Ectodermal cell (in vitro differentiated cells): ENCODE data around the gene ARL14.

Experiments
- H3K27ac ChIP-seq: 2 replicates; pipeline ENCODE4 v1.7.0; 2013; ENCODE audit warnings: mild to moderate bottlenecking, low read depth, low read length; ENCODE audit not compliant: insufficient read depth, poor library complexity, severe bottlenecking
- H3K27me3 ChIP-seq: 2 replicates; pipeline ENCODE4 v1.7.0; 2013; ENCODE audit warnings: mild to moderate bottlenecking, low read length; ENCODE audit not compliant: insufficient read depth, control insufficient read depth, poor library complexity, severe bottlenecking
- H3K36me3 ChIP-seq: one replicate; pipeline ENCODE4 v1.7.0; 2013; ENCODE audit warnings: low read length; ENCODE audit not compliant: control insufficient read depth, insufficient read depth
- H3K4me1 ChIP-seq: one replicate; pipeline ENCODE4 v1.7.0; 2013; ENCODE audit warnings: low read length; ENCODE audit not compliant: control insufficient read depth, insufficient read depth
- H3K4me3 ChIP-seq: 2 replicates; pipeline ENCODE4 v1.7.0; 2013; ENCODE audit warnings: low read depth, low read length, control low read depth; ENCODE audit not compliant: insufficient read depth
- H3K9me3 ChIP-seq: 2 replicates; pipeline ENCODE4 v1.7.0; 2013; ENCODE audit warnings: mild to moderate bottlenecking, low read length, moderate library complexity; ENCODE audit not compliant: control insufficient read depth
- WGBS, 2 experiments: methylation state at CpG; one replicate each; pipeline ENCODE4 v1.1.7; 2013; ENCODE audit warnings: missing lambda C conversion rate in 2 of 2; 5-methylcytosine and 5-hydroxymethylcytosine counted together

ARL14 gene

DNA sequence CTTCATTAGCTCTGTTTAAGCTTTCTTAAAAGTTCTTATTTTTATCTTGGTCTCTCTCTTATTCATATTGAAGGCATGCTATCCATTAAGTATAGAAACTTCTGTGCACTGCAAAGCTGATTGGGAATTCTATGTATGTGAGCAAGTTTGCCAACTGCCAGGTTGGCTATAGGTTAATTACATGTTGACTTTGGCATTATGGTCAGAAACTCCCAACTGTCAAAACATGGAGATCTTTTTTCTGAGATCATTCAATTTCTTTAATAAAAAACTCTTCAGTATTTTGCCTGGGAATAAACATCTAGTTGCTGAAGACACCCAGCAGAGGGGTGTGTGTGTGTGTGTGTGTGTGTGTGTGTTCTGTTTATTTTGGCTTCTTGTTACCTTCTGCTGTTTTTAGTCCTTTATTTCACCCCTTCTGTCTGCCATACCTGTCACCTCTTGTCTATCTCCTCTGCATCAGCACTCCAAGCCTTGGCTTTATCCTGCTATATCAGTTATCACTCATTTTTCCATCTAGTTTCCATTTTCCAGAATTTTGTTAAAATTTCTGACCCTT lies 1.3 kb upstream of the ARL14 start:
- Histone ChIP-seq H3K4me3 (no peak overlapping the region), H3K9me3 (no peaks in the 10 kb centered on the region), H3K36me3 (no peaks in the 10 kb centered on the region), H3K27me3 (no peaks in the 10 kb centered on the region), H3K4me1 (peaks cover 14% of the 10 kb centered on the region), H3K27ac (no peak overlapping the region)

DNA sequence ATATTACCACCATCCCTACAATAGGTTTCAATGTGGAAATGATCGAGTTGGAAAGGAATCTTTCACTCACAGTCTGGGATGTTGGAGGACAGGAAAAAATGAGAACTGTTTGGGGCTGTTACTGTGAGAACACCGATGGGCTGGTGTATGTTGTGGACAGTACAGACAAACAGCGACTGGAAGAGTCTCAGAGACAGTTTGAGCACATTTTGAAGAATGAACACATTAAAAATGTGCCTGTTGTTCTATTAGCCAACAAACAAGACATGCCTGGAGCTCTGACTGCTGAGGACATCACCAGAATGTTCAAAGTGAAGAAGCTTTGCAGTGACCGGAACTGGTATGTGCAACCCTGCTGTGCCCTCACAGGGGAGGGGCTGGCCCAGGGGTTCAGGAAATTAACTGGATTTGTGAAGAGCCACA lies 510 bp downstream of the ARL14 start:
- H3K4me1 ChIP-seq = peaks cover 14% of the 10 kb centered on the region
- H3K9me3 ChIP-seq = no peaks in the 10 kb centered on the region
- 75 to 76% methylated on average over 4 of the region's 4 CpGs for WGBS, 2 experiments
- no peaks in the 10 kb centered on the region for H3K36me3 ChIP-seq
- no peaks in the 10 kb centered on the region for H3K27me3 ChIP-seq
- H3K27ac ChIP-seq = no peak overlapping the region
- H3K4me3 ChIP-seq = no peak overlapping the region

DNA sequence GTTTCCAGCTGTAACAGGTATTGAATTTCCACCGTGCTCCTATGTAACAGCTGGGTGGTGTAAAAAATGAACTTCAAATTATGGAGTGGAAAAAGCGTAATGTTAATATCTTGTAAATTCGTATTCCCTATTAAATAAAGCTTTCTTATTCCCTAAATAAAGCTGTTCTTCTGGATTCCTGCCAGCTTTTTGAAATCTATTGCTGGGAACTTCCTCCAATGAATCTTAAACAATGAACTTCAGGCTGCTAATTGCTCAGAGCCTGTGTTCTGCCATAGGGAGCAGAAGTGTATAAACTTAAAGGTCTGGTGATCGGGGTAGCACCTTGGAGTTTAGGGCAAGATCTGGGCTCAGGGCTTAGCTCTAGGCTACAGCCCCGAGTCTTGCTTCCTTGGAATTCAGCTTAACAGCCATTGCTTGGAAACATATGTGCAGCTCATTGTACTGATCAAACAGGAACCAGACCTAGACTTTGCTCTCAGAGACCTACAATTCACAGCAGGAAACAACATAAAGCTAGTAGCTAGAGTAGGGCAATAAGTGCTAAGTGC lies 1.4 kb downstream of the ARL14 start:
- Histone ChIP-seq H3K9me3 (no peaks in the 10 kb centered on the region), H3K4me3 (no peak overlapping the region), H3K36me3 (no peaks in the 10 kb centered on the region), H3K27ac (no peak overlapping the region), H3K4me1 (peaks cover 14% of the 10 kb centered on the region), H3K27me3 (no peaks in the 10 kb centered on the region)
- WGBS, 2 experiments = 92 to 94% methylated on average over 3 to 5 of the region's 5 CpGs

DNA sequence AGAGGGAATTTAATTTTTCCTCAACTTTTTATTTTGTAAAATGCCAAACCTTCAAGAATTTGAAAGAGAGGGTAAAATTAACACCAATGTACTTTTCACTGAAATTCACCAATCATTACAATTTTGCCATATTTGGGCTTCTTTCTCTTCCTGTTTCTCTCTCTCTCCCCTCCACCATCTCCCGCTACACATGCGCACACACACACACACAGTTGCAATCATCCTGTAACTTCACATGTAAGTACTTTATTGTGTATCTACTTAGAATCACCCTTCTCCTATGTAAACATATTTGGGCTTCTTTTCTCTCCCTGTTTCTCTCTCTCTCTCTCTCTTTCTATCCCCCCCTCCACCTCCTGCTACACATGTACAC lies 7.4 kb downstream of the ARL14 start:
- WGBS, 2 experiments = 85 to 91% methylated on average over 2 of the region's 2 CpGs
- H3K27me3 ChIP-seq = no peaks in the 10 kb centered on the region
- no peak overlapping the region for H3K27ac ChIP-seq

DNA sequence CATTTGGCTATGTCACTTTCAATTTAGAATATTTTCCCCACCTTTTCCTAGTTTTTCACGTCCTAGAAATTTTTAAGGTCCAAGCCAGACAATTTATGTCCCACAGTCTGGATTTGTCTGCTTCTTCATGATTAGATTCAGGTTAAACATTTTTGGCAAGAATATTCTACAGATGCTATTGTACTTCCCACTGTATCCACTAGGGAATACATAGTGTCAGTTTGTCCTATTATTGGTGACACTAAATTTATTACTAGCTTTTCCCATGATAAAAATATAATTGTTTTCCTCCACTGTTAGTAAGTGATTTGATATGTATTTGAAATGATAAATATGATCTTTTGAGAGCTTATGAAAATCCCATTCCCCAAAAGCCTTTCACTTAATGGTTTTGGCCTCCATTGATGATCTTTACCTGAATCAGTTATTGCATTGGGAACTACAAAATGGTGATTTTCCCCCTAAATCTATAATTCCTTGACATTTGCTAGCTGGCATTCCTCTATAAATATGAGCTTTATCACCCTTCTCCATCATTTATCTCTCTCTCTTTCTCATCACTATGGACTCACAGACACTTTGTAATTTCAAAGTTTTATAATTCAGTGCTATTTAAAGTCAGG lies 8.3 kb downstream of the ARL14 start:
- H3K27ac ChIP-seq = no peak overlapping the region
- no peak overlapping the region for H3K4me3 ChIP-seq
- H3K4me1 ChIP-seq = no peaks in the 10 kb centered on the region
- H3K9me3 ChIP-seq = no peaks in the 10 kb centered on the region
- 89 to 100% methylated on average over 1 of the region's 1 CpG for WGBS, 2 experiments
- no peaks in the 10 kb centered on the region for H3K36me3 ChIP-seq
- H3K27me3 ChIP-seq = no peaks in the 10 kb centered on the region

More for the DNA sequence above, 7.4 kb downstream of the ARL14 start:
- H3K4me1 ChIP-seq = no peaks in the 10 kb centered on the region
- H3K36me3 ChIP-seq = no peaks in the 10 kb centered on the region
- no peaks in the 10 kb centered on the region for H3K9me3 ChIP-seq
- H3K4me3 ChIP-seq = no peak overlapping the region

DNA sequence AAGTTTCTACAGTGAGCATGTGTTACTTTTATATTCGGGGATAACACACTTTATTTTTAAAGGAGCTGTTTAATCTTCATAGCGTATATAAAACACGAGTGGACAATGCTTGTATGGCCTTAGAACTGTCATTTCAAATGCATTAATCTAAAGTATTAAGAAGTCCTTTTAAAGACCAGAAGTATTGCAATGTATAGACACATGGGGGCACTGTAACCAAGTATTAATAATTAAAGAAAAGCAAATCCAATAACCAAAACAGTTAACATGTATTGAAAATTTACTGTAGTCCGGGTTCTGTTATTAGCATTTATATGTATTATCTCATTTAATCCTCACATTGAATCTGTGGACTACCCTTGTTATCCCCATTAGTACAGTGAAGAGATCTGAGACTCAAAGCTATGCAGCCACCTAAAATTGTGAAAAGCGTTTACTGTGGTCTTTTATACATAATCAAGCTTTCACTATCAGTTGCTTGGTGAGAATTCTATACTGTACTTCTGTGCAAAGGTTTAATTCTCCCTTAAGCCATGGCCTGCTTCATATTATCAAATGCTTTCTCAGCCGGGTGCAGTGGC lies 10.1 kb downstream of the ARL14 start:
- Histone ChIP-seq H3K4me1 (no peaks in the 10 kb centered on the region), H3K9me3 (no peaks in the 10 kb centered on the region), H3K36me3 (no peaks in the 10 kb centered on the region), H3K27me3 (no peaks in the 10 kb centered on the region), H3K4me3 (no peak overlapping the region), H3K27ac (no peak overlapping the region)
- 87 to 88% methylated on average over 4 to 5 of the region's 6 CpGs for WGBS, 2 experiments

DNA sequence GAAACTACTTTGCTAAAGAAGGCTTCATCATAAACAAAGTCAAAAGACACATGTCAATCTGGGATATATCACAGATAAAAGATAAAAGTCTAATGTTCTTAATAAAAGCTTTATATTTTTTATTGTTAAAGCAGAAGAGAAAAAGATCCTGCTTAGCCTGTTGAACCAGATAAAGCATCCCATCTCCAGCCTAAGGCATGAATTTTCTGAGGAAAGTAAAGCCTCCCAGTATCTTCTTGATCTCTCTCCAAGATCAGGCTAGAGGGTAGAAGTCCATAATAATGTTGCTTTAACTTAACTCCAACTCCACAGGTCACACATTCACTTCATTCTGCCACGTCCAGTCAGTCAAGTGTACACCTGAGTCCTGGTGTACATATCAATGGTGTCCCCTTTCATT lies 14.2 kb downstream of the ARL14 start:
- Histone ChIP-seq H3K4me3 (no peak overlapping the region), H3K4me1 (no peaks in the 10 kb centered on the region), H3K9me3 (no peaks in the 10 kb centered on the region), H3K36me3 (no peaks in the 10 kb centered on the region), H3K27ac (no peak overlapping the region), H3K27me3 (no peaks in the 10 kb centered on the region)
- 71 to 91% methylated on average over 1 of the region's 1 CpG for whole genome bisulfite sequencing, 2 experiments

DNA sequence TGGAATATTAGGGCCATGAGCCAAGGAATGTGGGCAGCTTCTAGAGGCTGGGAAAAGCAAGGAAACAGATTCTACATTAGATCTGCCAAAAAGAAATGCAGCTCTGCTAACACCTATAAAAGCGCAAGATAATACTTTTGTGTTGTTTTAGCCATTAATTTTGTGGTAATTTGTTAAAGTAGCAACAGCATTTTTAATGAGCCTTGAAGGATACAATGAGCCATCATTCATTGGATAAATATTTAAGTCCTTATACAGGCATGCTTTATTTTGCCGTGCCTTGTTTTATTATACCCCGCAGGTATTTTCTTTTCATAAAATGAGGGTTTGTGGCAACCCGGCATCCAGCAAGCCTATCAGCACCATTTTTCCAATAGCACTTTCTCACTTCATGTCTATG lies 15.0 kb downstream of the ARL14 start:
- 92 to 95% methylated on average over 4 of the region's 4 CpGs for WGBS, 2 experiments
- no peak overlapping the region for H3K27ac ChIP-seq
- H3K9me3 ChIP-seq = no peaks in the 10 kb centered on the region
- no peaks in the 10 kb centered on the region for H3K36me3 ChIP-seq
- no peaks in the 10 kb centered on the region for H3K4me1 ChIP-seq
- no peak overlapping the region for H3K4me3 ChIP-seq
- H3K27me3 ChIP-seq = no peaks in the 10 kb centered on the region

DNA sequence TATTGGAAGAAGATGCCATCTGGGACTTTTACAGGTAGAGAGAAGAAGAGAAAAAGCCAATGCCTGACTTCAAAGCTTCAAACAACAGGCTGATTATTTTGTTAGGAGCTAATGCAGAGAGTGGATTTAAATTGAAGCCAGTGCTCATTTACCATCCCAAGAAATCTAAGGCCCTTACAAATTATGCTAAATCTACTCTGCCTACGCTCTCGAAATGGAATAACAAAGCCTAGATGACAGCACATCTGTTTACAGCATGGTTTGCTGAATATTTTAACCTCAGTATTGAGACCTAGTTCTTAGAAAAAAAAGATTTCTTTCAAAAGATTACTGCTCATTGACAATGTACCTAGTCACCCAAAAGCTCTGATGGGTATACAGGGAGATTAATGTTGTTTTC lies 16.2 kb downstream of the ARL14 start:
- no peaks in the 10 kb centered on the region for H3K9me3 ChIP-seq
- WGBS, 2 experiments = 86 to 90% methylated on average over 2 of the region's 2 CpGs
- no peaks in the 10 kb centered on the region for H3K27me3 ChIP-seq
- H3K27ac ChIP-seq = no peak overlapping the region
- H3K4me3 ChIP-seq = no peak overlapping the region
- no peaks in the 10 kb centered on the region for H3K36me3 ChIP-seq
- no peaks in the 10 kb centered on the region for H3K4me1 ChIP-seq

DNA sequence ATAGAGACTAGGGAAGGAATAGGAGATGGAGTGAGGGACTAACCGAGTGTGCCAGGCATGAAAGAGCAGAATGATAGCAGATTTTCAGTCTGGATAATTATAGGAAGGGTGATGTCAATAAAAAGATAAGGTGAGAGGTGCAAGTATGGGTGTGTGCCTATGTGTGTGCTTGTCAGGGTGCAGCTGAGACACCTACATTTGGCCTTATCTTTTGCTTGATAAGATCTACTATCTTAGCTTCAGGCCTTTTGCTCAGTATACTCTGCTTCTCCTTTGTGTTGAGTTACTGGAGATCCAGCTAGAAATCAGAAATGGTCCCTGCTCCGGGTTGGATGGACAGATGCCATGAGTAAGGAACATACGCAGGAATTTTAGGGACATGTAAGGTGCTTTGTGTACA lies 17.4 kb downstream of the ARL14 start:
- Histone ChIP-seq H3K9me3 (no peaks in the 10 kb centered on the region), H3K4me3 (no peak overlapping the region), H3K27me3 (no peaks in the 10 kb centered on the region), H3K27ac (no peak overlapping the region), H3K4me1 (no peaks in the 10 kb centered on the region), H3K36me3 (no peaks in the 10 kb centered on the region)
- 92 to 96% methylated on average over 2 to 3 of the region's 3 CpGs for WGBS, 2 experiments
